T-cell (primary cell): ENCODE results near the gene HDAC11. TPM values are rescaled to one million over a fixed set of nuclear protein-coding genes. Genes with fewer than 3 reads are reported as not detected.
"Not testable (repeated sequence)": the region's sequence is repeated elsewhere in the genome, so short reads cannot be mapped to it uniquely, and the experiment has no call there.

ENCODE experiments used
- ATAC-seq, 4 experiments: fragments of 200-7000 bp in 3 of 4; fragments of 150-1000 bp in 1 of 4; cut with Tn5 transposase; replicated peaks in 1 of 4; 1 replicate in 3 of 4; 2 replicates in 1 of 4; pipeline ENCODE4 v1.10.0; 2021; ENCODE audit warnings: moderate library complexity in 3 of 4, mild to moderate bottlenecking in 2 of 4, moderate number of reproducible peaks in 1 of 4
- CTCF ChIA-PET, 2 donors: fragments of 300-600 bp; sonication (Branson Sonifier 250); formaldehyde crosslinking; loops; one replicate each; lab custom pipeline; 2022; ENCODE audit warnings: antibody characterized with exemption in 2 of 2; lab: Charles Lee
- POLR2A ChIA-PET, 2 donors: fragments of 300-600 bp; sonication (Branson Sonifier 250); formaldehyde crosslinking; loops; one replicate each; lab custom pipeline; 2022; ENCODE audit warnings: antibody characterized with exemption in 2 of 2; lab: Charles Lee
- DNase-seq, 35 experiments: peaks; one replicate each; pipeline versions ENCODE4 v3.0.0 to v3.0.0-alpha.2; 2013 to 2023
- H3K27ac ChIP-seq: one replicate; pipeline ENCODE4 v1.5.1; 2013; ENCODE audit warnings: low read length
- H3K27me3 ChIP-seq, 2 experiments: replicated peaks in 1 of 2; 1 replicate in 1 of 2; 2 replicates in 1 of 2; pipeline versions ENCODE4 v1.6.1 to v1.7.0; 2013; ENCODE audit warnings: low read length in 1 of 2, mixed read lengths in 1 of 2; ENCODE audit not compliant: control insufficient read depth in 2 of 2, insufficient read depth in 2 of 2; ENCODE audit errors: extremely low read depth in 1 of 2
- H3K36me3 ChIP-seq, 2 donors: 1 replicate in 1 of 2; 2 replicates in 1 of 2; pipeline versions ENCODE4 v1.6.1 to v1.7.0; 2013; ENCODE audit warnings: low read length in 1 of 2; ENCODE audit not compliant: control insufficient read depth in 2 of 2, insufficient read depth in 1 of 2; ENCODE audit errors: extremely low read depth in 1 of 2
- H3K4me1 ChIP-seq, 2 experiments: 1 replicate in 1 of 2; 2 replicates in 1 of 2; pipeline versions ENCODE4 v1.6.1 to v1.7.0; 2013; ENCODE audit warnings: low read length in 2 of 2, mixed read lengths in 1 of 2; ENCODE audit not compliant: insufficient read depth in 2 of 2, control insufficient read depth in 1 of 2; ENCODE audit errors: extremely low read depth in 1 of 2
- H3K4me3 ChIP-seq, 2 donors: 1 replicate in 1 of 2; 2 replicates in 1 of 2; pipeline versions ENCODE4 v1.5.1 to v1.7.0; 2013; ENCODE audit warnings: mild to moderate bottlenecking in 2 of 2, low read length in 1 of 2, moderate library complexity in 1 of 2; ENCODE audit not compliant: control insufficient read depth in 1 of 2; ENCODE audit errors: extremely low read depth in 1 of 2
- H3K9me3 ChIP-seq: 2 replicates; pipeline ENCODE4 v1.7.0; 2013
- H3K27ac Mint-ChIP-seq, 2 donors: one replicate each; pipeline ENCODE4 v1.8.0; 2020 to 2021; ENCODE audit warnings: mild to moderate bottlenecking in 2 of 2, mixed read lengths in 2 of 2
- H3K27me3 Mint-ChIP-seq, 2 donors: one replicate each; pipeline ENCODE4 v1.8.0; 2021 to 2022; ENCODE audit warnings: mixed read lengths in 2 of 2
- H3K36me3 Mint-ChIP-seq: one replicate; pipeline ENCODE4 v1.8.0; 2021; ENCODE audit warnings: mixed read lengths
- H3K4me1 Mint-ChIP-seq, 3 donors: one replicate each; pipeline ENCODE4 v1.8.0; 2020 to 2022; ENCODE audit warnings: mixed read lengths in 3 of 3, mild to moderate bottlenecking in 1 of 3
- H3K4me3 Mint-ChIP-seq, 3 donors: one replicate each; pipeline ENCODE4 v1.8.0; 2020 to 2022; ENCODE audit warnings: mild to moderate bottlenecking in 3 of 3, mixed read lengths in 3 of 3, moderate library complexity in 3 of 3
- H3K9me3 Mint-ChIP-seq, 3 donors: one replicate each; pipeline ENCODE4 v1.8.0; 2020 to 2022; ENCODE audit warnings: mixed read lengths in 3 of 3
- WGBS: methylation state at CpG from one replicate; pipeline ENCODE4 v1.1.5; 2013; ENCODE audit warnings: missing lambda C conversion rate; ENCODE audit not compliant: insufficient coverage; 5-methylcytosine and 5-hydroxymethylcytosine counted together
- total RNA-seq, 35 experiments: library from RNA in 6 of 35; stranded (reverse) in 6 of 35; fragments of 120-200 nt in 1 of 35; gene quantifications; one replicate each; pipeline versions ENCODE4 v1.2.1 to v1.2.4 and lab custom pipeline; 2013 to 2026

HDAC11 gene
- total RNA-seq, 5 donors from 2014 or later (not counting 1 experiment from before 2014, with no cell fraction given): 5.9 to 10.4 (median 7.9) TPM

GRCh38 chr3:13497386-13497785, 17.3 kb downstream of the HDAC11 start:
- no peak for ATAC-seq
- POLR2A ChIA-PET: no interaction called here
- no peaks in the 10 kb centered on the region for H3K27me3 Mint-ChIP-seq
- no peaks in the 10 kb centered on the region for H3K36me3 Mint-ChIP-seq
- no peak overlapping the region for H3K4me3 Mint-ChIP-seq
- Histone ChIP-seq H3K9me3 (no peaks in the 10 kb centered on the region), H3K27ac (no peak overlapping the region), H3K27me3 (no peaks in the 10 kb centered on the region), H3K4me3 (no peak overlapping the region), H3K36me3 (no peaks in the 10 kb centered on the region), H3K4me1 (peaks cover 0 to 24% of the 10 kb centered on the region in 2 experiments)
- H3K9me3 Mint-ChIP-seq: no peaks in the 10 kb centered on the region
- CTCF ChIA-PET: interaction anchor here (0.7 to 1.8 kb wide), 3 partner anchors 154 to 394 kb away, joined by 4 to 6 read pairs (median 6); no protein-coding TSS in a partner anchor
- WGBS: no CpG with 5 or more reads among the region's 2 CpGs
- DNase-seq: no peak
- peaks cover 0 to 3% (median 0%) of the 10 kb centered on the region in 3 donors for H3K4me1 Mint-ChIP-seq
- H3K27ac Mint-ChIP-seq: no peak overlapping the region

DNA sequence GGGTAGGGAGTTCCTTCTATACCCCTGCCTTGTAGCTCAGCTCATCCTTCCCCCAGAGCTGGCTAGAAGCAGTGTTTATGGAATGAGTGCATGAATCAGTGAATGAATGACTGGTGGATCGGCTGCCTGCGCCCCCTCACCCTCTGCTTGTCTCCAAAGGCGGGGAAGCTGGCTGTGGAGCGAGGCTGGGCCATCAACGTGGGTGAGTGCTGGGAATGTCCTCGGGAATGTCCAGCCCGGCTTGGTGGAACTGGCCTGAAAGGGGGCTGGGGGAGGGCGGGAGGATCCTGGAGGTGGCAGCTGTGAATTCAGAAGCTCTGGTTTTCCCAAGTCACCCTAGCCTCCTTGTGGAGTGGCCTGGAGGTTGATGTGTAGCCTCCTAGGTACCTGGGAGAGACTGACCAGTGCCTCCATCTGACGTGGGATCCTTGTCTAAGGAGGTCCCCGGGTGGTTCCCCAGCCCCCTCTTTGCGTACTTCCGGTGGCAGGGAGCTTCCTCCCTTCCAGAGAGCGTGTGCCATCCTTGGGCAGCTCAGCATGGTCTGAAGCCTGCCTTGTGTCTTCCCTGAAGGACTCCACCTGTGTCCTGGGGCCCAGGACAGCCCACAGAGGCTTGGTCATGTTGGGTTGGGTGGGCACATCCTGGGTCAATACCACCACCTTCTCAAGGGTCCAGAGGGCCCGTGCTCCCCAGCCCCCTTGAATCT, 18.4 kb downstream of the HDAC11 start:
- Mint-ChIP-seq H3K9me3 (no peaks in the 10 kb centered on the region), H3K4me1 (no peaks in the 10 kb centered on the region), H3K4me3 (no peak overlapping the region), H3K27ac (no peak overlapping the region), H3K36me3 (peaks cover 2% of the 10 kb centered on the region), H3K27me3 (no peaks in the 10 kb centered on the region)
- Histone ChIP-seq H3K27me3 (no peaks in the 10 kb centered on the region), H3K36me3 (no peaks in the 10 kb centered on the region), H3K27ac (no peak overlapping the region), H3K4me3 (no peak overlapping the region), H3K9me3 (no peaks in the 10 kb centered on the region), H3K4me1 (peaks cover 0 to 17% of the 10 kb centered on the region in 2 experiments)
- ChIA-PET CTCF (interaction anchor here (1.1 to 1.8 kb wide), 3 partner anchors 150 to 159 kb away, joined by 4 to 7 read pairs (median 6); no protein-coding TSS in a partner anchor), POLR2A (no interaction called here)
- no peak for ATAC-seq
- no peak for DNase-seq
- WGBS: 71% methylated on average over 12 of the region's 14 CpGs

DNA sequence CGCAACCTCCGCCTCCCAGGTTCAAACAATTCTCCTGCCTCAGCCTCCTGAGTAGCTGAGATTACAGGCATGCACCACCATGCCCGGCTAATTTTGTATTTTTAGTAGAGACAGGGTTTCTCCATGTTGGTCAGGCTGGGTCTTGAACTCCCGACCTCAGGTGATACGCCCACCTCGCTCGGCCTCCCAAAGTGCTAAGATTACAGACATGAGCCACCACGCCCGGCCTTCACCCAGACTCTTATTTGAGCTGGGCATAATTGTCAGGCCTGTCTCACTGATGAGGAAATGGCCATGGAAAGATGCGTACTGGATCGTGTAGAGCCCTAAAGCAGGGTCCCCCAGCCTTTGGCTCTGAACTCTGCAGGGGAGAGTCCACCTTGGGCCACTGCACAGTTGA, 19.1 kb downstream of the HDAC11 start:
- H3K36me3 Mint-ChIP-seq, ATAC-seq, H3K27me3 Mint-ChIP-seq, DNase-seq, H3K36me3 ChIP-seq, POLR2A ChIA-PET, H3K4me3 ChIP-seq, H3K27me3 ChIP-seq, H3K4me3 Mint-ChIP-seq, H3K4me1 Mint-ChIP-seq, H3K9me3 Mint-ChIP-seq, H3K27ac Mint-ChIP-seq, H3K9me3 ChIP-seq, H3K27ac ChIP-seq: not testable (repeated sequence)
- H3K4me1 ChIP-seq: peaks cover 0 to 11% of the 10 kb centered on the region in 2 experiments
- CTCF ChIA-PET: interaction anchor here in 1 of 2 donors (1.6 kb wide), 1 partner anchor 149 kb away, joined by 7 read pairs; no protein-coding TSS in a partner anchor
- WGBS: 91% methylated on average over 9 of the region's 11 CpGs

DNA sequence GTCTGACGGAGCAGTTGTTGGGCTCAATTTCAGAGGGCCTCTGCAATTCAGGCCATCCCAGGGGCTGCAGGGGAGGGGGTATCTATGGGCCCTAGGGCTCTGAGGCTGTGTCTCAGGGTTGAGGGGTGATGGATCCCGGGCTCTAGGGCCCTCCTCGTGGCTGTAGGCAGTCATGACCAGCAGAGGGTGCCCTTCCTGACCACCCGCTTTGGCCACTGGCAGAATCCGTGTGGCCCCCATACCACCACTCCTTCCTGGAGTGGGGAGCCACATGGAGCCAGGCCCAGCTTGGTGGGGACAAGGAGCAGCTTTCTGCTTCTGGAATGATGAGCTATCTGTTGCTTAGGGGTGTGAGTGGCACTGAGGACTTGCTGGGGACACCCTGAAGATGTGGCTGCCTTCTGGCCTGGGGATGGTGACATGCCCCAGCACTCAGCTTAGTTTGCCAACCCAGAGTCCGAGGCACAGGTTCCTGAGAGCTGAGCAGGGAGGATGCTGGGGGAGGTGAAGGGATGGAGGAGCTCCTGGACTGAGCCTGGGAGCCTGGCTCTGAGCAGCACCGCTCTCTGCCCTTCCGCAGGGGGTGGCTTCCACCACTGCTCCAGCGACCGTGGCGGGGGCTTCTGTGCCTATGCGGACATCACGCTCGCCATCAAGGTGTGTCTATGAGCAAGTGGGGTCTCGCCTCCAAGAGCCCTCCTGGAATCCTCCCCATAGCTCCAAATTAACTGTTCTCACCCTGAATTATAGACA, 20.2 kb downstream of the HDAC11 start:
- Histone ChIP-seq H3K27ac (no peak overlapping the region), H3K9me3 (no peaks in the 10 kb centered on the region), H3K27me3 (no peaks in the 10 kb centered on the region), H3K4me1 (peaks cover 0 to 4% of the 10 kb centered on the region in 2 experiments), H3K4me3 (no peak overlapping the region), H3K36me3 (no peaks in the 10 kb centered on the region)
- no peak overlapping the region for H3K4me3 Mint-ChIP-seq
- no peaks in the 10 kb centered on the region for H3K27me3 Mint-ChIP-seq
- H3K27ac Mint-ChIP-seq: no peak overlapping the region
- DNase-seq (no peak), ATAC-seq (no peak)
- CTCF ChIA-PET: no interaction called here
- no peaks in the 10 kb centered on the region for H3K9me3 Mint-ChIP-seq
- H3K4me1 Mint-ChIP-seq: no peaks in the 10 kb centered on the region
- peaks cover 7% of the 10 kb centered on the region for H3K36me3 Mint-ChIP-seq
- POLR2A ChIA-PET: no interaction called here
- 61% methylated on average over 4 of the region's 15 CpGs for WGBS

- Mint-ChIP-seq H3K36me3 (peaks cover 7% of the 10 kb centered on the region), H3K9me3 (no peaks in the 10 kb centered on the region), H3K27me3 (no peaks in the 10 kb centered on the region), H3K27ac (no peak overlapping the region), H3K4me3 (no peak overlapping the region), H3K4me1 (no peaks in the 10 kb centered on the region)
- ATAC-seq (no peak), DNase-seq (no peak)
- ChIA-PET CTCF (no interaction called here), POLR2A (no interaction called here)
- WGBS: 90% methylated on average over 4 of the region's 4 CpGs
- Histone ChIP-seq H3K27me3 (no peaks in the 10 kb centered on the region), H3K36me3 (no peaks in the 10 kb centered on the region), H3K9me3 (no peaks in the 10 kb centered on the region), H3K27ac (no peak overlapping the region), H3K4me3 (no peak overlapping the region), H3K4me1 (peaks cover 0 to 4% of the 10 kb centered on the region in 2 experiments)
Observed at GRCh38 chr3:13501056-13501455, 20.9 kb downstream of the HDAC11 start.

DNA sequence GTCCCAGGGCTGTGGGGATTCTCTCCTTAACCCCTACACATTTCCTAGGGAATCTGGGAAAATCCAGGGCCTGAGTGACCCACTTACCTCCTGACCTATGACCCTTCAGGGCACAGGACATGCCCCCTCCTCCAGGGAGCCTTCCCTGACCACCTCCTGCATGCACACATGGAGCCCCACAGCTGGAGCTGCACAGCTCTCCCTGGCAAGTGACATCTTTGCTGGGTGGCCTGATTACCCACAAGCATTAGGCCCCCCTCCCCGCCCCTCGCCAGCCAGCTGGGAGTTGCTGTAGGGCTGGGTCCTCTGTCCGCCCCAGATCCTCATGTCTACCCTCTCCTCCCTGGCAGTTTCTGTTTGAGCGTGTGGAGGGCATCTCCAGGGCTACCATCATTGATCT, 21.4 kb downstream of the HDAC11 start:
- no peak for ATAC-seq
- Histone ChIP-seq H3K27ac (no peak overlapping the region), H3K4me3 (no peak overlapping the region), H3K36me3 (no peaks in the 10 kb centered on the region), H3K27me3 (no peaks in the 10 kb centered on the region), H3K4me1 (peaks cover 0 to 2% of the 10 kb centered on the region in 2 experiments), H3K9me3 (no peaks in the 10 kb centered on the region)
- H3K27me3 Mint-ChIP-seq: no peaks in the 10 kb centered on the region
- no peaks in the 10 kb centered on the region for H3K9me3 Mint-ChIP-seq
- no peak overlapping the region for H3K27ac Mint-ChIP-seq
- no peaks in the 10 kb centered on the region for H3K4me1 Mint-ChIP-seq
- H3K4me3 Mint-ChIP-seq: no peak overlapping the region
- no peak for DNase-seq
- CTCF ChIA-PET: no interaction called here
- POLR2A ChIA-PET: no interaction called here
- peaks cover 7% of the 10 kb centered on the region for H3K36me3 Mint-ChIP-seq
- 86% methylated on average over 4 of the region's 4 CpGs for WGBS
